ENCODE data around the gene LTBP1. TPM values are rescaled to one million over a fixed set of nuclear protein-coding genes. Genes with fewer than 3 reads are reported as not detected.
A peak's percentile ranks its signal among the peaks of the same experiment; 100 is the strongest.

LTBP1 gene
- total RNA-seq, 3 donors from 2014 or later: 14.3 to 38.4 (median 33.6) TPM

- Histone ChIP-seq H3K9me3 (no peaks in the 10 kb centered on the region), H3K36me3 (ENCODE audit: low read depth) (no peaks in the 10 kb centered on the region), H3K4me1 (ENCODE audit: low read depth) (peaks cover 3% of the 10 kb centered on the region), H3K4me3 (no peak overlapping the region)
- ATAC-seq (no peak), DNase-seq (no peak)
- intact Hi-C loops (cut with DNase I, micrococcal nuclease): no loop called here
- TF ChIP-seq CTCF (IDR thresholded peaks at IDR 0.05): no peak
Measured at GRCh38 chr2:33107690-33108482, 161.1 kb downstream of the LTBP1 start.

- DNase-seq (no peak), ATAC-seq (peak; percentile 44)
Measured at GRCh38 chr2:33108483-33109443, 162.0 kb downstream of the LTBP1 start.

GRCh38 chr2:33110461-33110860 lies 163.7 kb downstream of the LTBP1 start:
- no peak for ATAC-seq
- Histone ChIP-seq H3K9me3 (no peaks in the 10 kb centered on the region), H3K4me1 (ENCODE audit: low read depth) (peaks cover 3% of the 10 kb centered on the region), H3K36me3 (ENCODE audit: low read depth) (no peaks in the 10 kb centered on the region), H3K4me3 (no peak overlapping the region)
- intact Hi-C loops (cut with DNase I, micrococcal nuclease): no loop called here
- no peak for DNase-seq
- no peak for TF ChIP-seq CTCF (IDR thresholded peaks at IDR 0.05)

More at GRCh38 chr2:33108483-33109443, 162.0 kb downstream of the LTBP1 start:
- Histone ChIP-seq H3K4me1 (ENCODE audit: low read depth) (peaks cover 3% of the 10 kb centered on the region), H3K9me3 (no peaks in the 10 kb centered on the region), H3K36me3 (ENCODE audit: low read depth) (no peaks in the 10 kb centered on the region), H3K4me3 (no peak overlapping the region)
- no peak for TF ChIP-seq CTCF (IDR thresholded peaks at IDR 0.05)
- intact Hi-C loops (cut with DNase I, micrococcal nuclease): no loop called here

- intact Hi-C loops (cut with DNase I, micrococcal nuclease): no loop called here
- no peak for ATAC-seq
- TF ChIP-seq CTCF (IDR thresholded peaks at IDR 0.05): no peak
Measured at GRCh38 chr2:33111002-33111446, 164.3 kb downstream of the LTBP1 start.

GRCh38 chr2:33115196-33115595 lies 168.4 kb downstream of the LTBP1 start:
- H3K36me3 ChIP-seq (ENCODE audit: low read depth): no peaks in the 10 kb centered on the region
- no peak for ATAC-seq
- TF ChIP-seq CTCF (IDR thresholded peaks at IDR 0.05): no peak
- no peaks in the 10 kb centered on the region for H3K9me3 ChIP-seq
- intact Hi-C loops (cut with DNase I, micrococcal nuclease): no loop called here
- H3K4me1 ChIP-seq (ENCODE audit: low read depth): no peaks in the 10 kb centered on the region
- DNase-seq: no peak
- H3K4me3 ChIP-seq: no peak overlapping the region

More at GRCh38 chr2:33111002-33111446, 164.3 kb downstream of the LTBP1 start:
- Histone ChIP-seq H3K36me3 (ENCODE audit: low read depth) (no peaks in the 10 kb centered on the region), H3K4me3 (no peak overlapping the region), H3K9me3 (no peaks in the 10 kb centered on the region), H3K4me1 (ENCODE audit: low read depth) (peaks cover 3% of the 10 kb centered on the region)
- DNase-seq: no peak

Measured in mucosa of descending colon (tissue), 3 donors.